Endodermal cell (in vitro differentiated cells): ENCODE results near the gene LRMDA. TPM values are rescaled to one million over a fixed set of nuclear protein-coding genes. Genes with fewer than 3 reads are reported as not detected.

Experiments used
- DNase-seq: peaks from one replicate; pipeline ENCODE4 v3.0.0-alpha.2; 2017
- H3K27ac ChIP-seq: 2 replicates; pipeline ENCODE4 v1.5.1; 2013; ENCODE audit warnings: mild to moderate bottlenecking, low read depth, low read length, moderate library complexity
- H3K27me3 ChIP-seq: 2 replicates; pipeline ENCODE4 v1.6.1; 2013; ENCODE audit warnings: mild to moderate bottlenecking, low read length, moderate library complexity; ENCODE audit not compliant: insufficient read depth, control insufficient read depth, poor library complexity, severe bottlenecking
- H3K36me3 ChIP-seq: 2 replicates; pipeline ENCODE4 v1.7.0; 2013; ENCODE audit warnings: mild to moderate bottlenecking, low read length, moderate library complexity; ENCODE audit not compliant: control insufficient read depth, insufficient read depth
- H3K4me1 ChIP-seq: one replicate; pipeline ENCODE4 v1.7.0; 2013; ENCODE audit warnings: low read length; ENCODE audit not compliant: control insufficient read depth, insufficient read depth
- H3K4me3 ChIP-seq: 2 replicates; pipeline ENCODE4 v1.5.1; 2013; ENCODE audit warnings: mild to moderate bottlenecking, low read length, moderate library complexity
- H3K9ac ChIP-seq: 2 replicates; pipeline ENCODE4 v1.6.1; 2013; ENCODE audit warnings: mild to moderate bottlenecking, low read length, moderate library complexity; ENCODE audit not compliant: poor library complexity, severe bottlenecking; ENCODE audit errors: extremely low read depth
- H3K9me3 ChIP-seq: 2 replicates; pipeline ENCODE4 v1.6.1; 2013; ENCODE audit warnings: mild to moderate bottlenecking, low read length, moderate library complexity; ENCODE audit not compliant: control insufficient read depth
- H3K27ac Mint-ChIP-seq: 2 replicates; pipeline ENCODE4 v1.8.0; 2020; ENCODE audit warnings: mixed read lengths
- H3K27me3 Mint-ChIP-seq: 2 replicates; pipeline ENCODE4 v1.8.0; 2021; ENCODE audit warnings: mild to moderate bottlenecking, mixed read lengths; ENCODE audit not compliant: insufficient read depth
- H3K36me3 Mint-ChIP-seq: 2 replicates; pipeline ENCODE4 v1.8.0; 2020; ENCODE audit warnings: low read depth, mixed read lengths
- H3K4me1 Mint-ChIP-seq: 2 replicates; pipeline ENCODE4 v1.8.0; 2020; ENCODE audit warnings: mixed read lengths
- H3K4me3 Mint-ChIP-seq: 2 replicates; pipeline ENCODE4 v1.8.0; 2020; ENCODE audit warnings: mild to moderate bottlenecking, moderate library complexity, mixed read lengths
- H3K9me3 Mint-ChIP-seq: 2 replicates; pipeline ENCODE4 v1.8.0; 2020; ENCODE audit warnings: mild to moderate bottlenecking, mixed read lengths
- WGBS, 2 experiments: methylation state at CpG; one replicate each; pipeline versions ENCODE4 v1.1.5 to v1.1.7; 2013; ENCODE audit warnings: missing lambda C conversion rate in 2 of 2, mixed read lengths in 1 of 2; ENCODE audit not compliant: insufficient coverage in 1 of 2, insufficient read length in 1 of 2; 5-methylcytosine and 5-hydroxymethylcytosine counted together
- total RNA-seq, 2 donors: library from RNA; stranded (reverse); fragmentation: NEBNext Ultra II Directional in 1 of 2; extraction: Animal tissue kit (Norgen Biotek cat#: 25700) in 1 of 2; gene quantifications; 2 replicates in 1 of 2; 3 replicates in 1 of 2; pipeline ENCODE4 v1.2.1, GENCODE V29; 2021
- TF ChIP-seq, protein P1 (sequence below): fragments of 200-600 bp; sonication (generic); conservative IDR thresholded peaks from 2 replicates; pipeline ENCODE4 v1.5.0; 2021; ENCODE audit warnings: antibody characterized with exemption, mild to moderate bottlenecking

Gene LRMDA
- total RNA-seq, 2 donors from 2014 or later: 1.7 to 5.1 TPM

DNA sequence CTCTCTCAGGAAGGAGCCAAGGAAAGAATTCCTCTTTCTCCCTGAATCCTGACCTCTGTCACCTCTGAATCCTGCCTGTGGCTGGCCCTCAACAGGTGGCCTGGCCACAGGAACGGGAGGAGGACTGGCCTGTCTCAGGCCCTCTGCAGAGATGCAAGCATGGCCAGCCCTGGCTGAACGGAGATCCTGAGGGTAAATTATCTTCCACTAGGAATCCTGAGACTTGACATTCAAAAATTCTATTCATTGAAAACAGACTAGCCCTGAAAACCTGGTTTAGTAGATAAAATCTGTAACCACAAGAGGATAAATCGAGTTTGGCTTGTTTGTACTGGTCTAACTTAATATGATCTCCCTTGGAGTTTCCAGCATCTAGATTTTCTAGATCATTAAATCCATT lies 579.3 kb downstream of the LRMDA start:
- no peaks in the 10 kb centered on the region for H3K4me1 ChIP-seq
- Mint-ChIP-seq H3K36me3 (no peaks in the 10 kb centered on the region), H3K9me3 (no peaks in the 10 kb centered on the region), H3K27ac (no peak overlapping the region), H3K4me1 (peaks cover 16% of the 10 kb centered on the region), H3K4me3 (no peak overlapping the region), H3K27me3 (no peaks in the 10 kb centered on the region)
- H3K4me3 ChIP-seq: no peak overlapping the region
- WGBS, 2 experiments: 70 to 78% methylated on average over 2 to 3 of the region's 3 CpGs
- H3K9ac ChIP-seq: no peak overlapping the region
- no peak overlapping the region for H3K27ac ChIP-seq
- TF ChIP-seq, protein P1, sequence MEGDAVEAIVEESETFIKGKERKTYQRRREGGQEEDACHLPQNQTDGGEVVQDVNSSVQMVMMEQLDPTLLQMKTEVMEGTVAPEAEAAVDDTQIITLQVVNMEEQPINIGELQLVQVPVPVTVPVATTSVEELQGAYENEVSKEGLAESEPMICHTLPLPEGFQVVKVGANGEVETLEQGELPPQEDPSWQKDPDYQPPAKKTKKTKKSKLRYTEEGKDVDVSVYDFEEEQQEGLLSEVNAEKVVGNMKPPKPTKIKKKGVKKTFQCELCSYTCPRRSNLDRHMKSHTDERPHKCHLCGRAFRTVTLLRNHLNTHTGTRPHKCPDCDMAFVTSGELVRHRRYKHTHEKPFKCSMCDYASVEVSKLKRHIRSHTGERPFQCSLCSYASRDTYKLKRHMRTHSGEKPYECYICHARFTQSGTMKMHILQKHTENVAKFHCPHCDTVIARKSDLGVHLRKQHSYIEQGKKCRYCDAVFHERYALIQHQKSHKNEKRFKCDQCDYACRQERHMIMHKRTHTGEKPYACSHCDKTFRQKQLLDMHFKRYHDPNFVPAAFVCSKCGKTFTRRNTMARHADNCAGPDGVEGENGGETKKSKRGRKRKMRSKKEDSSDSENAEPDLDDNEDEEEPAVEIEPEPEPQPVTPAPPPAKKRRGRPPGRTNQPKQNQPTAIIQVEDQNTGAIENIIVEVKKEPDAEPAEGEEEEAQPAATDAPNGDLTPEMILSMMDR: no peak
- no peaks in the 10 kb centered on the region for H3K36me3 ChIP-seq
- H3K9me3 ChIP-seq: no peaks in the 10 kb centered on the region
- no peak for DNase-seq
- no peaks in the 10 kb centered on the region for H3K27me3 ChIP-seq

DNA sequence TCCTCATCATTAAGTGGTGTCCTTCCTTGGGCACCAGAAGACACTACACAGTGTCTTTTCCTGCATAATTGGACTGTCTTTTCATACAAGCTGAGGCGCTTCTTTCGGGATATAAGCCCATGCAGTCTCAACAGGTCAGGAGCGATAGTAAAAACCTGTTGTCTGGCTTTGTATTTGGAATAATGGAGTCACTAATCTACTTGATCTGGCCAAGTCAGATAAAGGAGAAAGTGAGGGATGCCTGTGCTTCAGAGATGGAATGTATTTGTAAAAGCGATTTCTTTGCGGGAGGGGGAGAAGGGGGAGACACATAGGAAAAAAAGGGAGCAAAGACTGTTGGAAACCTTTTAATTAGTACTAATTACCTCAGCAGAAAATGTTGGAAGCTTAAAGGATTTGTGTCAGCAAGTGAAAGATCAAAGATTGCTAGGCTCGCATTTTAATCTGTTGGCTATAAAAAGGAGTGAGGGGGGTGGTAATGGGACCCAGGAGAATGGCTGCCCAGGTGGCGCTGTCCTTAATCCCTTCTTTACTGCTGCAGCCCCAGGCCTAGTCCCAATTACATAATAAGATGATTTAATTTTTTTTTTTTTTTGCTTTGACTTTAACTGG lies 581.4 kb downstream of the LRMDA start:
- no peaks in the 10 kb centered on the region for H3K27me3 Mint-ChIP-seq
- no peak overlapping the region for H3K27ac Mint-ChIP-seq
- H3K9ac ChIP-seq: no peak overlapping the region

DNA sequence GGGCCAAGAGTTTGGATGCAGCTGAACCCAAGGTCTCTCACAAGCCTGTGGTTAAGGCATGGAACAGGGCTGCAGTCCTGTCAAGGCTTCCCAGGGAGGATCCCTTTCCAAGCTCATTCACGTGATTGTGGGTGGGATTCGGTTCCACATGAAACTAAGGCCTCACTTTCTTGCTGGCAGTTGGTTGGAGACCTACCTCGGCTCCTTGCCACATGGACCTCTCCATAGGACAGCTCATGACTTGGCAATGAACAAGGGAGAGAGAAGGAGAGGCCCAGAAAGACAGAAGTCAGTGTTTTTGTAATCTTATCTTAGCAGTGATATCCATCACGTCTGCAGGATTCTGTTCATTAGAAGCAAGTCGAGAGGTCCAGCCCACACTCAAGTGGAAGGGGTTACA lies 583.8 kb downstream of the LRMDA start:
- no peak overlapping the region for H3K9ac ChIP-seq
- H3K27ac ChIP-seq: no peak overlapping the region
- H3K4me3 Mint-ChIP-seq: no peak overlapping the region
- no peak overlapping the region for H3K4me3 ChIP-seq
- H3K36me3 ChIP-seq: no peaks in the 10 kb centered on the region
- H3K27ac Mint-ChIP-seq: no peak overlapping the region
- H3K9me3 ChIP-seq: no peaks in the 10 kb centered on the region
- H3K4me1 ChIP-seq: no peaks in the 10 kb centered on the region
- no peak for DNase-seq
- no peaks in the 10 kb centered on the region for H3K36me3 Mint-ChIP-seq
- 93 to 98% methylated on average over 5 of the region's 5 CpGs for WGBS, 2 experiments
- H3K9me3 Mint-ChIP-seq: no peaks in the 10 kb centered on the region
- H3K27me3 Mint-ChIP-seq: no peaks in the 10 kb centered on the region
- H3K4me1 Mint-ChIP-seq: peaks cover 10% of the 10 kb centered on the region
- TF ChIP-seq, protein P1: no peak
- no peaks in the 10 kb centered on the region for H3K27me3 ChIP-seq

More for the DNA sequence above, 581.4 kb downstream of the LRMDA start:
- H3K4me3 Mint-ChIP-seq: no peak overlapping the region
- H3K9me3 Mint-ChIP-seq: no peaks in the 10 kb centered on the region
- H3K4me3 ChIP-seq: no peak overlapping the region
- TF ChIP-seq, protein P1: no peak
- H3K27ac ChIP-seq: no peak overlapping the region
- H3K4me1 Mint-ChIP-seq: peaks cover 16% of the 10 kb centered on the region
- no peaks in the 10 kb centered on the region for H3K27me3 ChIP-seq
- H3K36me3 ChIP-seq: no peaks in the 10 kb centered on the region
- DNase-seq: no peak
- no peaks in the 10 kb centered on the region for H3K36me3 Mint-ChIP-seq
- no peaks in the 10 kb centered on the region for H3K4me1 ChIP-seq
- no peaks in the 10 kb centered on the region for H3K9me3 ChIP-seq
- WGBS, 2 experiments: 83 to 85% methylated on average over 5 to 6 of the region's 7 CpGs
